A673 (cell line): ENCODE results near the gene PPY. TPM values are rescaled to one million over a fixed set of nuclear protein-coding genes. Genes with fewer than 3 reads are reported as not detected.

Experiments used
- BruUV-seq: library from RNA; stranded (reverse); fragments of 400-500 nt; replicated peaks from 2 replicates; lab custom pipeline; 2021; lab: Mats Ljungman, UMichigan
- CTCF ChIA-PET: fragments of 300-600 bp; sonication (Branson Sonifier 250); formaldehyde crosslinking; loops from one replicate; lab custom pipeline; 2022; ENCODE audit warnings: antibody characterized with exemption; lab: Charles Lee
- POLR2A ChIA-PET: fragments of 300-600 bp; sonication (Branson Sonifier 250); formaldehyde crosslinking; loops from one replicate; lab custom pipeline; 2022; ENCODE audit warnings: antibody characterized with exemption; ENCODE audit not compliant: low non-redundant PET; lab: Charles Lee
- DNase-seq: peaks from one replicate; pipeline ENCODE4 v3.0.0-alpha.2; 2015; ENCODE audit warnings: low spot score
- H3K27ac ChIP-seq: fragments of 200-600 bp; sonication (generic); 2 replicates; pipeline ENCODE4 v1.5.1; 2016; ENCODE audit warnings: mixed run types, low read depth, mild to moderate bottlenecking, mixed read lengths, antibody characterized with exemption, low read length; ENCODE audit not compliant: poor library complexity, severe bottlenecking
- H3K27me3 ChIP-seq: fragments of 200-600 bp; sonication (generic); replicated peaks from 2 replicates; pipeline ENCODE4 v1.6.1; 2017; ENCODE audit warnings: mixed run types, low read depth, mild to moderate bottlenecking, mixed read lengths, antibody characterized with exemption, low read length; ENCODE audit not compliant: insufficient read depth, poor library complexity
- H3K36me3 ChIP-seq: fragments of 200-600 bp; sonication (generic); 2 replicates; pipeline ENCODE4 v1.6.1; 2016; ENCODE audit warnings: mixed run types, mild to moderate bottlenecking, mixed read lengths, antibody characterized with exemption, low read length; ENCODE audit not compliant: insufficient read depth, poor library complexity, severe bottlenecking
- H3K4me1 ChIP-seq: fragments of 200-600 bp; sonication (generic); 2 replicates; pipeline ENCODE4 v1.6.1; 2017; ENCODE audit warnings: mixed run types, mild to moderate bottlenecking, mixed read lengths, antibody characterized with exemption, low read length; ENCODE audit not compliant: insufficient read depth, poor library complexity, severe bottlenecking
- H3K4me3 ChIP-seq: fragments of 200-600 bp; sonication (generic); 2 replicates; pipeline ENCODE4 v1.5.1; 2016; ENCODE audit warnings: low read depth, mixed run types, mild to moderate bottlenecking, mixed read lengths, low read length; ENCODE audit not compliant: poor library complexity, severe bottlenecking
- H3K9me3 ChIP-seq: fragments of 200-600 bp; sonication (generic); 2 replicates; pipeline ENCODE4 v1.6.1; 2016; ENCODE audit warnings: mixed run types, low read depth, mild to moderate bottlenecking, mixed read lengths, antibody characterized with exemption, low read length; ENCODE audit not compliant: poor library complexity, severe bottlenecking
- CTCF ChIP-seq: fragments of 300-800, 200-600 bp; sonication (generic); conservative IDR thresholded peaks from 2 replicates; pipeline ENCODE4 v1.5.1; 2017; ENCODE audit warnings: low read depth, mild to moderate bottlenecking, antibody characterized with exemption, low read length, moderate library complexity, mixed read lengths
- EZH2 ChIP-seq: fragments of 200-600 bp; sonication (generic); IDR thresholded peaks from 2 replicates; pipeline ENCODE4 v1.6.1; 2017; ENCODE audit warnings: borderline replicate concordance, low read depth, mild to moderate bottlenecking, mixed read lengths, antibody characterized with exemption, low read length; ENCODE audit not compliant: poor library complexity, severe bottlenecking
- intact Hi-C: fragments of 100-400 bp; cut with micrococcal nuclease; formaldehyde crosslinking; loops from one replicate; pipeline ENCODE4 v1.10.0; 2022; ENCODE audit not compliant: unreplicated experiment
- total RNA-seq: library from RNA; stranded (reverse); gene quantifications from 2 replicates; pipeline ENCODE4 v1.2.3, GENCODE V29; 2021

The PPY gene
- total RNA-seq, 1 experiment from 2014 or later = not detected

GRCh38 chr17:43952351-43952723 is 10.1 kb upstream of the PPY start:
- POLR2A ChIA-PET = no interaction called here
- H3K27ac ChIP-seq = no peak overlapping the region
- H3K4me1 ChIP-seq = no peaks in the 10 kb centered on the region
- intact Hi-C loops = no loop called here
- no peaks in the 10 kb centered on the region for H3K36me3 ChIP-seq
- CTCF ChIA-PET = no interaction called here
- no TSS peak for BruUV-seq
- no peaks in the 10 kb centered on the region for H3K9me3 ChIP-seq
- TF ChIP-seq CTCF (no peak), EZH2 (no peak)
- DNase-seq = no peak
- H3K4me3 ChIP-seq = no peak overlapping the region
- no peaks in the 10 kb centered on the region for H3K27me3 ChIP-seq

DNA sequence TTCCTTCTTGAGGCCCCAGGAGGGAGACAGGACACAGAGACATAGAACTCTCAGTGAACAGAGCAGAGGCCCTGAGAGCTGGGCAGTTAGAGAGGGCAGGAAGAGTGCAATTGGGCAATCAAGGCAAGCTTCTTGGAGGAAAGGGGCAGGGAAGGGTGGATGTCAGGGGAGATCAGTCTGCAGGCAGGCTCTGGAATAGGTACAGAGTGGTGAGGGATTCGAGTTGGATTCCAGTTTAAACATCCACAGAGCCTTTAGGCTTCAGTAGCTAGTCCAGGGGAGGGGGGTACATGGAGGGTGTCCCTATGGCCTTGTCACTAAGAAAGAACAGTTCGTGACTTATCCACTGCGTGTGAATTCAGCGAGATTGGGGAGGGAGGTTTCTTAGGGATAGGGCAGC is 9.5 kb upstream of the PPY start:
- POLR2A ChIA-PET = no interaction called here
- H3K27ac ChIP-seq = no peak overlapping the region
- no peak overlapping the region for H3K4me3 ChIP-seq
- no peak for TF ChIP-seq EZH2
- no peak for TF ChIP-seq CTCF
- no peak for DNase-seq
- H3K27me3 ChIP-seq = no peaks in the 10 kb centered on the region
- CTCF ChIA-PET = no interaction called here
- H3K9me3 ChIP-seq = no peaks in the 10 kb centered on the region
- H3K4me1 ChIP-seq = no peaks in the 10 kb centered on the region
- no peaks in the 10 kb centered on the region for H3K36me3 ChIP-seq
- intact Hi-C loops = no loop called here
- BruUV-seq = no TSS peak

- H3K4me3 ChIP-seq = no peak overlapping the region
- no peaks in the 10 kb centered on the region for H3K4me1 ChIP-seq
- no peak for DNase-seq
- BruUV-seq = no TSS peak
- no peaks in the 10 kb centered on the region for H3K9me3 ChIP-seq
- POLR2A ChIA-PET = no interaction called here
- TF ChIP-seq CTCF (no peak), EZH2 (no peak)
- intact Hi-C loops = no loop called here
- no peaks in the 10 kb centered on the region for H3K36me3 ChIP-seq
- no peak overlapping the region for H3K27ac ChIP-seq
- no peaks in the 10 kb centered on the region for H3K27me3 ChIP-seq
- CTCF ChIA-PET = interaction anchor here (0.5 kb wide), 1 partner anchor 96 kb away, joined by 3 read pairs; no protein-coding TSS in a partner anchor
These were observed 8.3 kb upstream of the PPY start for GRCh38 chr17:43950554-43950953.
